Hindlimb muscle (tissue), 1 donor: ENCODE data around the gene MRPL36. TPM values are rescaled to one million over a fixed set of nuclear protein-coding genes. Genes with fewer than 3 reads are reported as not detected.

Source experiments
- polyA plus RNA-seq: library from polyadenylated mRNA; unstranded; fragments of 120-200 nt; gene quantifications from one replicate; pipeline ENCODE4 v1.2.1, GENCODE V29; 2013; ENCODE audit not compliant: insufficient read length

MRPL36 gene
- polyA plus RNA-seq, 1 donor, result 32.8 TPM

Other genes starting within 250 kb of the MRPL36 start
- 69.9 TPM for gene NDUFS6, start 1.6 kb upstream of the MRPL36 start, polyA plus RNA-seq
- 1.4 TPM for gene IRX4, start 83.1 kb upstream of the MRPL36 start, polyA plus RNA-seq